NCI-H2029 (cell line): ENCODE data around the gene COL6A2.
"Not testable (repeated sequence)": the region's sequence is repeated elsewhere in the genome, so short reads cannot be mapped to it uniquely, and the experiment has no call there.

Source experiments
- DNase-seq: peaks from one replicate; lab custom pipeline; 2025; lab: John Stamatoyannopoulos, UW

COL6A2 gene

DNA sequence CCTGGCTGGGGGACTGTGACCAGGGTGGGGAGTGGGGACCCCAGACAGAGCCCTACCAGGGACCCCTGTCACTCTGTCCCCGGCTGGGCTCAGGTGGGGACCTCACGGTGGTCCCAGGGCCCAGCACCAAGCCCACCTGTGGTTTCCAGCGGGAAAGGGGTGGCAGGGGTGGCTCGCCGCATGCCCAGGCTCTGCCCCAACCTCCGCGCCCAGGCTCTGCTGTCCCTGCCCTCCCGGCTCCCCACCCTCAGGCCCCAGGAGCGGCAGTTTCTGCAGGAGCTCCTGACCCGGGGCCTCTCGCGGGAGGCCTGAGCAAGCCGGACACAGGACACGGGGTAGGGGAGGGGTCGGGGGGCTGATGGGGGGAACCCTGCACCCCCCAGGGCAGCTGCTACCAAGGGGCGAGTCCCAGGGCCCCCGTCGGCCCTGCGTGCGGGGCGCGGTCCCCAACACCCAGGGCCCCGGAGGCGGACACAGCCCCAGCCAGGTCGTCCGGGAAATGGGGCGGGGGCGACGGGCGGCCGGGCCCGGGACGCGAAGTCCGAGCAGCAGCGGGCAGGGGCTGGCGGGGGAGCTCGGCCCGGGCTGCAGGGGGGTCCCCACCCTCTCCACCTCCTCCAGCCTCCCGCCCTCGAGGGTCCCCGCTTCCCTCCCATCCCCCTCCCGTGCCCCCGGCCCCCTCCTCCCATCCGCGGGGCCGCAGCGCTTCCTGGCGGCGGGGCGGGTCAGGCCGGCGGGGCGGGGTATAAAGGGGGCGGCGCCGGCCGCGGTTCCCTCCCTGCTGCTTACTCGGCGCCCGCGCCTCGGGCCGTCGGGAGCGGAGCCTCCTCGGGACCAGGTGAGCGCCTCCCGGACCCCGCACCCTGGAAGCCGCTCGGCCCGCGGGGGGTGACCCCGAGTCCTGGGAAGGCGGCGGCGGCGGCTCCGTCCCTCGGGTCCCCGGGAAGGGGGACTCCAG, at the start of gene COL6A2:
Gene COL6A2 (plus strand): TSS at position 777 of the 958 bp plus-strand sequence.
- DNase-seq, result no peak

- no peak for DNase-seq
Measured at GRCh38 chr21:46048926-46049889, 48.7 kb upstream of the COL6A2 start.

- no peak for DNase-seq
Measured at GRCh38 chr21:46049890-46050667, 47.8 kb upstream of the COL6A2 start.

GRCh38 chr21:46050668-46051378, 47.1 kb upstream of the COL6A2 start:
- no peak for DNase-seq

- DNase-seq, result no peak
Measured at GRCh38 chr21:46051379-46051770, 46.5 kb upstream of the COL6A2 start.

GRCh38 chr21:46051821-46052675, 45.9 kb upstream of the COL6A2 start:
- DNase-seq, result no peak

- DNase-seq, result no peak
Measured at GRCh38 chr21:46052703-46053651, 44.9 kb upstream of the COL6A2 start.

GRCh38 chr21:46054031-46054430, 43.9 kb upstream of the COL6A2 start:
- DNase-seq, result no peak

DNA sequence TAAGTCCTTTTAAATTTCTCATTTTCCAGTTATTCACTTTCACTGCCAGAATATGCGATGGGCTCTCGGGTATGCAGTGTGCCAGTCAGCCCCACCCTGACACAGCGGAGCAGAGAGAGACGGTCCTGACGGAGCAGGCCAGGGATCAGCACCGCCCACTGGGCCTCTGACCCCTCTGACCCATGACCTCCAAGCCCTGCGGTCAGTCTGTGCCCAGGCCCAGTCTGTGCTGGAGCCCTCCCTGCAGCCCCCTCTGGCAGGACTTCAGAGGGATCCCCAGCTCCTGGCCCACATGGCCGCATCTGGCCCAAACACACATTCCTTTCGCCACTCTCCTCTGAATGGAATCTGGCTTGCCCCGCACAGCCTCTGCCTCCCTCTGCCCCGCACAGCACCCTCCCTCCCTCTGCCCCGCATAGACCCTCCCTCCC, 43.4 kb upstream of the COL6A2 start:
- DNase-seq, result no peak

- DNase-seq, result no peak
Measured at GRCh38 chr21:46055863-46056281, 42.0 kb upstream of the COL6A2 start.

DNA sequence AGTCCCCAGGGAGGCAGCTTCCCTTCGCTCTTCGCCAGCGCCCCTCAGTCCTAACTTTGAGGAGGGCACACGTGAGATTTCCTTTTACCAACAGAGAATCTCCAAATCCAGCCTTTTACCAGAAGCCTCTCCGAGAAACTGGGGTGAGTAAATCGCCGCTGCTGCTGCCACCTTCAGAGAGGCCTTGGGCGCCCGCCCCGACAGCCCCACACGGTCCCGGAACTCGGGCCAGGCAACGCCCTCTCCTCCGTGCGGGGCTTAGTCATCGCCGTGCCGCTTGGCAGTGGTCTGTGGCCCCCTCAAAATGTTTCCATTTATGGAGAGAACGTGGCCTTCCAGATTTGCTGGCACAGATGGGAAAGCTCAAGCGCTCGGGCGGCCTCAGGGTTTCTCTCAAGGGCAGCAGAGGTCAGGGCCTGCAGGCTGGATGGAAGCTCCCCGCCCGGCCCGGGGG, 41.4 kb upstream of the COL6A2 start:
- DNase-seq, result no peak

DNA sequence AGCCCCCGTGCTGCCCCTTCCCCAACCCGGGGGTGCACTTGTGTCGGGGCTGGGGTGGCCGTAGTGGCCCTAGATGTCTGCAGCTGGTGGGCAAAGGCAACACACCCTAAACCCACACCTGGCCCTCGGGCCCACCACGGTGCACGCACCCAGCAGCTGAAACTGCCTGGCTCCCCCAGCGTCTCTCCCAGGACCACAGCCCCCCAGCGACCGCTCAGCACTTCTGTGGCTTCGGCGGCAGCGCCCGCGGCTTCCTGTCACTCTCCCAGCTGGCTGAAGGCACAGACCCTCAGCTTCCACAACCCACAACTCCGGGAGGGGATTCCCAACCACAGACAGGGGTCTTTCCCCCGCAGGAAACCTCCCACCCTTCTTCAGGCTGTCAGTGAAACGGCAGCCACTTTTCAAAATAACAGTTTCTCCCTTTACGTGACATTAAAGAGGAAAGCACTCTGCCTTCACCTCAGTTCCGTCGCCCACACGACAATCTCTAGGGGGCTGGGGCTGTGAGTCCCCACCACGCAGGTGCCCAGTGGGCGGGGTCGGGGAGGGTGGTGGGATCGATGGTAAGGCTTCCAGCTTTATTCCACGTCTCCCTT, 40.7 kb upstream of the COL6A2 start:
- no peak for DNase-seq

- no peak for DNase-seq
Measured at GRCh38 chr21:46057710-46058241, 40.1 kb upstream of the COL6A2 start.

DNA sequence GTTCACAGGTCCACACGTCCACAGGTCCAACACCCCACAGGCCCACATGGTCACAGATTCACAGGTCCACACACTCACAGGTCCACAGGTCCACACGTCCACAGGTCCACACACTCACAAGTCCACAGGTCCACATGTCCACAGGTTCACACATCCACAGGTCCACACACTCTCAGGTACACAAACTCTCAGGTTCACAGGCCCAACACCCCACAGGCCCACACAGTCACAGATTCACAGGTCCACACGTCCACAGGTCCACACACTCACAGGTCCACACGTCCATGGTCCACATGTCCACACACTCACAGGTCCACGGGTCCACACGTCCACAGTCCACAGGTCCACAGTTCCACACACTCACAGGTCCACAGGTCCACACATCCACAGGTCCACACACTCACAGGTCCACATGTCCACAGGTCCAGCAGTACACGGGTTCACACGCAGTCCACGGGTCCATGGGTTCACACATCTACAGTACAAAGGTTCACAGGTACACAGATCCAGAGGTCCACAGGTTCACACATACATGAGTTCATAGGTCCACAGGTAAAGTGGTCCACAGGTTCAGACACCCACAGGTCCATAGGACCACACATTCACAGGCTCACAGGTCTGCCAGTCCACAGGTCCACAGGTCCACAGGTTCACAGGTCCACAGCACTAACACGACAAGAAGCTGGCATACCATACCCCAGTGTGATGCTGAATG, 39.3 kb upstream of the COL6A2 start:
- DNase-seq, result no peak

- no peak for DNase-seq
Measured at GRCh38 chr21:46059195-46059594, 38.7 kb upstream of the COL6A2 start.

DNA sequence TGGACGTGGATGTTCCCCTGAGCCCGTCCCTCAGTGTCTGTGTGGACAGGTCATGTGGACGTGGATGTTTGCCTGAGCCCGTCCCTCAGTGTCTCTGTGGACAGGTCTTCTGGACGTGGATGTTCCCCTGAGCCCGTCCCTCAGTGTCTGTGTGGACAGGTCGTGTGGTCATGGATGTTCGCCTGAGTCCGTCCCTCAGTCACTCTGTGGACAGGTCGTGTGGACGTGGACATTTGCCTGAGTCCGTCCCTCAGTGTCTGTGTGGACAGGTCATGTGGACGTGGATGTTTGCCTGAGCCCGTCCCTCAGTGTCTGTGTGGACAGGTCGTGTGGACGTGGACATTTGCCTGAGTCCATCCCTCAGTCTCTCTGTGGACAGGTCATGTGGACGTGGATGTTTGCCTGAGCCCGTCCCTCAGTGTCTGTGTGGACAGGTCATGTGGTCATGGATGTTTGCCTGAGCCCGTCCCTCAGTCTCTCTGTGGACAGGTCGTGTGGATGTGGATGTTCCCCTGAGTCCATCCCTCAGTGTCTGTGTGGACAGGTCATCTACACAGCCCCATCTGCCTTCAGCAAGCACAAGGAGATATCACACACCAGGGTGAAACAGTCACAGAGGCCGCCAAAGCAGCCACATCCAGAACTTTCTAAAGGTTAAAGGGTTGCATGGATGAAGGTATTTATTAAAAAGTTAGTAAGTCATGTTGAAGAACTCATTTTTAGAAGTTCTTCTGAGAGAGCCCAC, 38.0 kb upstream of the COL6A2 start:
- not testable (repeated sequence) for DNase-seq

- no peak for DNase-seq
Measured at GRCh38 chr21:46060596-46061061, 37.3 kb upstream of the COL6A2 start.
